Activated CD8-positive, alpha-beta T cell treated with anti-CD3 and anti-CD28 coated beads, Interleukin-2, amount 10 ng/mL, durations not matched to agents 7 days and 5 days (primary cell): Measurements from ENCODE around the gene TMIGD3. TPM values are rescaled to one million over a fixed set of nuclear protein-coding genes. Genes with fewer than 3 reads are reported as not detected.

Source experiments
- ATAC-seq: fragments of 150-1000 bp; cut with Tn5 transposase; one replicate; pipeline ENCODE4 v1.10.0; 2021; ENCODE audit warnings: moderate library complexity
- CTCF ChIA-PET: fragments of 350-600 bp; sonication (Branson Sonifier 250); formaldehyde crosslinking; loops from one replicate; lab custom pipeline; 2021; ENCODE audit warnings: antibody characterized with exemption; lab: Charles Lee
- POLR2A ChIA-PET: fragments of 350-600 bp; sonication (Branson Sonifier 250); formaldehyde crosslinking; loops from one replicate; lab custom pipeline; 2021; ENCODE audit warnings: antibody characterized with exemption; lab: Charles Lee
- DNase-seq: peaks from one replicate; pipeline ENCODE4 v3.0.0-alpha.2; 2020
- H3K27ac Mint-ChIP-seq: one replicate; pipeline ENCODE4 v1.8.0; 2021; ENCODE audit warnings: mild to moderate bottlenecking, mixed read lengths
- H3K27me3 Mint-ChIP-seq: one replicate; pipeline ENCODE4 v1.8.0; 2021; ENCODE audit warnings: low read depth, mixed read lengths
- H3K36me3 Mint-ChIP-seq: one replicate; pipeline ENCODE4 v1.8.0; 2021; ENCODE audit warnings: low read depth, mixed read lengths
- H3K4me1 Mint-ChIP-seq: one replicate; pipeline ENCODE4 v1.8.0; 2021; ENCODE audit warnings: low read depth, mixed read lengths
- H3K4me3 Mint-ChIP-seq: one replicate; pipeline ENCODE4 v1.8.0; 2021; ENCODE audit warnings: mild to moderate bottlenecking, mixed read lengths
- H3K9me3 Mint-ChIP-seq: one replicate; pipeline ENCODE4 v1.8.0; 2022; ENCODE audit warnings: mixed read lengths; ENCODE audit not compliant: insufficient read depth
- total RNA-seq, 2 experiments: library from RNA; stranded (reverse); gene quantifications; one replicate each; pipeline ENCODE4 v1.2.3, GENCODE V29; 2021

The TMIGD3 gene
- total RNA-seq, 2 experiments from 2014 or later = not detected

- H3K4me3 Mint-ChIP-seq = no peak overlapping the region
- no peaks in the 10 kb centered on the region for H3K9me3 Mint-ChIP-seq
- no peak for DNase-seq
- peaks cover 38% of the 10 kb centered on the region for H3K36me3 Mint-ChIP-seq
- H3K27me3 Mint-ChIP-seq = no peaks in the 10 kb centered on the region
- ATAC-seq = no peak
- POLR2A ChIA-PET = interaction anchor here (1.3 kb wide), 1 partner anchor 11 kb away, joined by 3 read pairs; no protein-coding TSS in a partner anchor
- CTCF ChIA-PET = interaction anchor here (2.2 to 3.0 kb wide), 2 partner anchors 214 to 333 kb away, joined by 5 to 12 read pairs; no protein-coding TSS in a partner anchor
- H3K27ac Mint-ChIP-seq = no peak overlapping the region
- peaks cover 8% of the 10 kb centered on the region for H3K4me1 Mint-ChIP-seq
These were observed 66.7 kb downstream of the TMIGD3 start for GRCh38 chr1:111436726-111437125.

Other genes starting within 250 kb of the TMIGD3 start
- gene CHIA, start 212.8 kb downstream of the TMIGD3 start, total RNA-seq = not detected
- gene OVGP1, start 75.9 kb downstream of the TMIGD3 start, total RNA-seq = under 1 TPM; 0.74 to 0.99 TPM
- gene WDR77, start 54.4 kb downstream of the TMIGD3 start, total RNA-seq = 10 to 100 TPM; 54.3 to 57.8 TPM
- 100 to 1,000 TPM; 396 to 404 TPM for gene ATP5PB, start 54.2 kb downstream of the TMIGD3 start, total RNA-seq
- 10 to 100 TPM; 40.1 to 42.1 TPM for gene C1orf162, start 29.6 kb downstream of the TMIGD3 start, total RNA-seq
- under 1 TPM in 1 of 2 experiments, not detected in 1; 0.18 TPM for gene ADORA3, start within 50 bp of the TMIGD3 start, total RNA-seq
- 100 to 1,000 TPM; 132 to 133 TPM for gene RAP1A, start 116.2 kb upstream of the TMIGD3 start, total RNA-seq
- 1 to 10 TPM; 4.1 to 4.3 TPM for gene INKA2, start 235.8 kb upstream of the TMIGD3 start, total RNA-seq